LHCN-M2 (cell line): ENCODE measurements around the gene DRAP1. TPM values are rescaled to one million over a fixed set of nuclear protein-coding genes. Genes with fewer than 3 reads are reported as not detected.

Source experiments
- DNase-seq: peaks from one replicate; pipeline ENCODE4 v3.0.0-alpha.2; 2012; ENCODE audit warnings: low read depth
- polyA plus RNA-seq: library from polyadenylated mRNA; unstranded; fragments of >200 nt; gene quantifications from one replicate; pipeline ENCODE4 v1.2.1, GENCODE V29; 2012; ENCODE audit warnings: missing spikeins
- total RNA-seq: library from RNA; depleted of rRNA; stranded (reverse); fragments of >200 nt; gene quantifications from 2 replicates; pipeline ENCODE4 v1.2.3, GENCODE V29; 2014; rRNA removed

Gene DRAP1
- 375 and 383 TPM in 2 replicates for total RNA-seq
- polyA plus RNA-seq: 911 TPM

GRCh38 chr11:65919141-65919572 is at the start of gene DRAP1:
Gene DRAP1, plus strand, starts transcription at chr11:65919426. Its CDS starts 76 bp downstream, at chr11:65919502.
- DNase-seq: peak; percentile 98

GRCh38 chr11:65869643-65870306 is 49.5 kb upstream of the DRAP1 start:
- DNase-seq: no peak

- no peak for DNase-seq
Observed at GRCh38 chr11:65870307-65870658, 48.9 kb upstream of the DRAP1 start.

GRCh38 chr11:65870706-65871681 is 48.2 kb upstream of the DRAP1 start:
- no peak for DNase-seq

- peak; percentile 57 for DNase-seq
Observed at GRCh38 chr11:65871811-65872548, 47.2 kb upstream of the DRAP1 start.

GRCh38 chr11:65872586-65873317 is 46.5 kb upstream of the DRAP1 start, which contains the start of gene EFEMP2:
Gene EFEMP2, minus strand, starts transcription at chr11:65872800. Its CDS starts 446 bp downstream, at chr11:65872354.
- no peak for DNase-seq

GRCh38 chr11:65873318-65874156 is 45.7 kb upstream of the DRAP1 start:
- DNase-seq: peak; percentile 88

GRCh38 chr11:65879617-65880016 is 39.6 kb upstream of the DRAP1 start, which contains the start of gene CTSW:
Gene CTSW, plus strand, starts transcription at chr11:65879837. Its CDS starts 18 bp downstream, at chr11:65879855.
- DNase-seq: no peak

- no peak for DNase-seq
Observed at GRCh38 chr11:65880027-65880426, 39.2 kb upstream of the DRAP1 start.

GRCh38 chr11:65880844-65881421 is 38.3 kb upstream of the DRAP1 start:
- no peak for DNase-seq

- DNase-seq: no peak
Observed at GRCh38 chr11:65882120-65883057, 36.8 kb upstream of the DRAP1 start.

- no peak for DNase-seq
Observed at GRCh38 chr11:65883058-65883761, 36.0 kb upstream of the DRAP1 start.

GRCh38 chr11:65883786-65884715 is 35.2 kb upstream of the DRAP1 start:
- DNase-seq: no peak

- DNase-seq: peak; percentile 67
Observed at GRCh38 chr11:65884716-65885092, 34.5 kb upstream of the DRAP1 start.

GRCh38 chr11:65885231-65885630 is 34.0 kb upstream of the DRAP1 start:
- DNase-seq: no peak

- DNase-seq: no peak
Observed at GRCh38 chr11:65885808-65886536, 33.3 kb upstream of the DRAP1 start.
